SK-N-MC (cell line): Measurements from ENCODE around the gene UPP1.

ENCODE experiments used
- EZH2 ChIP-seq: fragments of 200-600 bp; sonication (generic); IDR thresholded peaks from one replicate; pipeline ENCODE4 v1.6.1; 2017; ENCODE audit warnings: antibody characterized with exemption
- FOXP2 ChIP-seq: optimal IDR thresholded peaks from 2 replicates; pipeline ENCODE3; 2011; ENCODE audit warnings: mild to moderate bottlenecking, moderate library complexity; ENCODE audit not compliant: insufficient read depth; ENCODE audit errors: extremely low read length, control extremely low read depth
- POLR2AphosphoS5 ChIP-seq: IDR thresholded peaks from 2 replicates; pipeline ENCODE4 v1.6.1; 2012; ENCODE audit warnings: mild to moderate bottlenecking, low read depth, low read length, borderline replicate concordance

DNA sequence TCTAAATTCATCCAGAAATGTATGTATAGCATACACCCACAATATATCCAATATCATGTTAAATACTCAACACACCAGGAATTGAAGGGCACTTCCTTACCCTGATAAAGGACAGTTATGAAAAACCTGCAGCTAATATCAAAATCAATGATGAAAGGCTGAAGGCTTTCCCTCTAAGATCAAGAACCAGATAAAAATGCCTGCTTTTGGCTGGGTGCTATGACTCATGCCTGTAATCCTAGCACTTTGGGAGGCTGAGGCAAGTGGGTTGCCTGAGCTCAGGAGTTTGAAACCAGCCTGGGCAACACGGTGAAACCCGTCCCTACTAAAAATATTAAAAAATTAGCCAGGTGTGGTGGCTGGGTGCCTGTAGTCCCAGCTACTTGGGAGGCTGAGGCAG lies 21.6 kb upstream of the UPP1 start:
- TF ChIP-seq EZH2: no peak
- no peak for TF ChIP-seq POLR2AphosphoS5
- no peak for TF ChIP-seq FOXP2
